SU-DHL-6 (cell line): ENCODE data around the gene RNF223.
A peak's percentile ranks its signal among the peaks of the same experiment; 100 is the strongest.

Source experiments
- H2AFZ ChIP-seq: fragments of 200-600 bp; sonication (generic); 2 replicates; pipeline ENCODE4 v1.6.1; 2014; ENCODE audit warnings: low read depth, mild to moderate bottlenecking, moderate library complexity, mixed read lengths, antibody characterized with exemption, low read length; ENCODE audit not compliant: severe bottlenecking
- H3F3A ChIP-seq: fragments of 200-600 bp; shearing (Covaris generic); 2 replicates; pipeline ENCODE4 v1.6.0; 2016; ENCODE audit warnings: antibody characterized with exemption, mild to moderate bottlenecking; ENCODE audit not compliant: insufficient read depth
- H3K27ac ChIP-seq: fragments of 200-600 bp; sonication (generic); 2 replicates; pipeline ENCODE4 v1.5.1; 2016; ENCODE audit warnings: low read depth, mild to moderate bottlenecking, low read length, moderate library complexity, mixed read lengths
- H3K27me3 ChIP-seq: fragments of 200-600 bp; sonication (generic), shearing (Covaris generic); 2 replicates; pipeline ENCODE4 v1.6.0; 2014; ENCODE audit warnings: mild to moderate bottlenecking, low read length
- H3K36me3 ChIP-seq: fragments of 200-600 bp; sonication (generic); 2 replicates; pipeline ENCODE4 v1.6.1; 2014; ENCODE audit warnings: mild to moderate bottlenecking, low read length, mixed read lengths
- H3K4me2 ChIP-seq: fragments of 300-600, 200-600 bp; shearing (Covaris generic), sonication (generic); 2 replicates; pipeline ENCODE4 v1.6.0; 2014; ENCODE audit warnings: low read length, low read depth, mild to moderate bottlenecking; ENCODE audit not compliant: poor library complexity, severe bottlenecking
- H3K4me3 ChIP-seq: fragments of 200-600 bp; sonication (generic); 2 replicates; pipeline ENCODE4 v1.5.1; 2014; ENCODE audit warnings: antibody characterized with exemption, low read length, mild to moderate bottlenecking, mixed read lengths; ENCODE audit not compliant: insufficient read depth, poor library complexity, severe bottlenecking
- H3K79me2 ChIP-seq: fragments of 200-600 bp; sonication (generic); 2 replicates; pipeline ENCODE4 v1.6.1; 2014; ENCODE audit warnings: mild to moderate bottlenecking, low read length, moderate library complexity; ENCODE audit not compliant: insufficient read depth
- H3K9ac ChIP-seq: fragments of 200-600 bp; sonication (generic); 2 replicates; pipeline ENCODE4 v1.7.0; 2014; ENCODE audit warnings: mild to moderate bottlenecking, low read length
- H3K9me2 ChIP-seq: fragments of 200-600 bp; sonication (generic); replicated peaks from 2 replicates; pipeline ENCODE4 v1.6.1; 2014; ENCODE audit warnings: low read length; ENCODE audit not compliant: insufficient read depth
- H3K9me3 ChIP-seq: fragments of 200-600 bp; sonication (generic); 2 replicates; pipeline ENCODE4 v1.6.1; 2014; ENCODE audit warnings: low read length, mixed read lengths; ENCODE audit not compliant: insufficient read depth
- H4K20me1 ChIP-seq: fragments of 200-600 bp; sonication (generic); 2 replicates; pipeline ENCODE4 v1.6.1; 2014; ENCODE audit warnings: low read depth, mild to moderate bottlenecking, antibody characterized with exemption, low read length, moderate library complexity, mixed read lengths
- CTCF ChIP-seq: fragments of 200-600 bp; sonication (generic); IDR thresholded peaks from one replicate; pipeline ENCODE4 v1.5.1; 2017; ENCODE audit warnings: antibody characterized with exemption, mild to moderate bottlenecking, low read length, moderate library complexity; ENCODE audit not compliant: insufficient read depth, poor library complexity, severe bottlenecking
- EZH2phosphoT487 ChIP-seq: fragments of 200-600 bp; sonication (generic), shearing (Covaris generic); conservative IDR thresholded peaks from 2 replicates; pipeline ENCODE4 v1.6.1; 2018; ENCODE audit warnings: mild to moderate bottlenecking, antibody characterized with exemption, low read length, moderate library complexity, mixed read lengths

Gene RNF223

GRCh38 chr1:1073743-1074587 lies at the start of gene RNF223:
RNF223 (minus strand) TSS chr1:1074306; CDS start chr1:1072566, 1,740 bp downstream.
- Histone ChIP-seq H3K27ac (no peak within 1 kb of the TSS), H3K27me3 (no peaks in the 10 kb centered on the region), H3F3A (no peaks in the 10 kb centered on the region), H3K4me2 (no peak within 1 kb of the TSS), H3K79me2 (no peaks in the 10 kb centered on the region), H3K9ac (no peak within 1 kb of the TSS), H3K4me3 (no peak within 1 kb of the TSS), H3K9me3 (no peaks in the 10 kb centered on the region), H3K9me2 (no peaks in the 10 kb centered on the region), H3K36me3 (no peaks in the 10 kb centered on the region), H4K20me1 (no peaks in the 10 kb centered on the region), H2AFZ (no peak within 1 kb of the TSS)
- no peak for TF ChIP-seq EZH2phosphoT487
- no peak for TF ChIP-seq CTCF

- TF ChIP-seq CTCF (no peak), EZH2phosphoT487 (no peak)
- no peak overlapping the region for H3K4me2 ChIP-seq
- no peaks in the 10 kb centered on the region for H3K9me2 ChIP-seq
- no peak overlapping the region for H3K4me3 ChIP-seq
- no peaks in the 10 kb centered on the region for H3K27me3 ChIP-seq
- H3K9ac ChIP-seq: no peak overlapping the region
- H3K36me3 ChIP-seq: no peaks in the 10 kb centered on the region
- H2AFZ ChIP-seq: no peak overlapping the region
- H3K27ac ChIP-seq: no peak overlapping the region
- H3F3A ChIP-seq: no peaks in the 10 kb centered on the region
- no peaks in the 10 kb centered on the region for H3K79me2 ChIP-seq
- H3K9me3 ChIP-seq: no peaks in the 10 kb centered on the region
- H4K20me1 ChIP-seq: no peaks in the 10 kb centered on the region
These were observed 48.9 kb upstream of the RNF223 start for GRCh38 chr1:1122981-1123480.

- H3K9ac ChIP-seq: no peak overlapping the region
- TF ChIP-seq CTCF: peak; percentile 63
- TF ChIP-seq EZH2phosphoT487: no peak
- H3K27ac ChIP-seq: no peak overlapping the region
These were observed 48.1 kb upstream of the RNF223 start for GRCh38 chr1:1122078-1122811.

More at GRCh38 chr1:1122078-1122811, 48.1 kb upstream of the RNF223 start:
- no peak overlapping the region for H3K4me2 ChIP-seq
- no peaks in the 10 kb centered on the region for H3K9me3 ChIP-seq
- no peak overlapping the region for H3K4me3 ChIP-seq
- H3K36me3 ChIP-seq: no peaks in the 10 kb centered on the region
- no peaks in the 10 kb centered on the region for H3K79me2 ChIP-seq
- no peaks in the 10 kb centered on the region for H3F3A ChIP-seq
- no peaks in the 10 kb centered on the region for H3K27me3 ChIP-seq
- no peaks in the 10 kb centered on the region for H4K20me1 ChIP-seq
- H2AFZ ChIP-seq: no peak overlapping the region
- no peaks in the 10 kb centered on the region for H3K9me2 ChIP-seq
